Mesenteric fat pad (tissue), 1 donor: ENCODE measurements around the gene LONP2. TPM values are rescaled to one million over a fixed set of nuclear protein-coding genes. Genes with fewer than 3 reads are reported as not detected.
A peak's percentile ranks its signal among the peaks of the same experiment; 100 is the strongest.
"Not testable (repeated sequence)": the region's sequence is repeated elsewhere in the genome, so short reads cannot be mapped to it uniquely, and the experiment has no call there.

ENCODE experiments used
- DNase-seq: peaks from one replicate; pipeline ENCODE4 v3.0.0-alpha.2; 2020; ENCODE audit warnings: low spot score
- total RNA-seq: library from RNA; stranded (reverse); fragmentation: NEBNext Ultra II Directional; extraction: Animal tissue kit (Norgen Biotek cat#: 25700); gene quantifications from one replicate; pipeline ENCODE4 v1.2.1, GENCODE V29; 2021
- donor health status: DM: yes; HTN: yes; CAD: no.

The LONP2 gene
- total RNA-seq, 1 donor from 2014 or later = 67.0 TPM

GRCh38 chr16:48386559-48387312 is 142.6 kb downstream of the LONP2 start:
- no peak for DNase-seq

- no peak for DNase-seq
Measured at GRCh38 chr16:48392407-48392806, 148.3 kb downstream of the LONP2 start.

DNA sequence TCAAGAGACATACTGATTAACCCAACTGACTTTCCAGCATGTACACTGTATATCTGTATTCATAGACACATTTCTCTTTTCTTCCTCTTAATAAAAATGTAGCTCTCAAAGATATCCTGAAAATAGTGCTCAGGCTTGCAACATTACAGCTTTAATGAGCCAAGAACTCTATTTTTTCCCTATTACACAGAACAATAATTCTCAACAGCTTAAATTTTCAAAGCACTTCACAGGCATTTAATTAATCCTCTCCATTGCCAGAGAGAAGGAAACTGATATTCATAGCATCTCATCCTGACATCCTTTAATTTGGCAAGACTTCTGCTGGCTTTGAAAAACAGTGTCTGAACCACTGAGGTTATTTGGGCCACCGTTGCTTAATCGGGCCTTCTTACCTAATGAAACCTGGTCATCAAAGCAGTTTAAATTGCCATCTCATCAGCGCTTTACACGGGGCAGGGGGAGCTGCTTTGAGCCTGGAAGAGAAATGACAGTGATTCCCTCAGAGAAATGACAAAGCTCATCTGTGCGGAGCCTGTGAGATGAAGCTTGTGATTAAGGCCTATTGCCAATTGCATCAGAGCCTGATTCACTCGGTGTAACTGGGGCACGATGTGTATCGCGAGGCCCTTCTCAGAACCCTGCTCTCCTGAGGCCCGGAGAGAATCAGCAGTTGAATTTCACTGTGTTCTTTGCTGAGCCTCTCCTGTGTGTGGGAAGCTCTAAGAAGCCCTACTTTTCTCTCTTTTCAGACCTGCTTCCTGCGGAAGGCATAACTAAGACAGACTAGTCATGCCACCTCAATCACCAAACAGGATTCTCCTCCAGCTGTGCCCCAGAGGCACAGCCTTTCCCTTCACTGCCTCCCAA is 149.6 kb downstream of the LONP2 start:
- DNase-seq = peak; percentile 62

- DNase-seq = peak; percentile 16
Measured at GRCh38 chr16:48394355-48394703, 150.2 kb downstream of the LONP2 start.

DNA sequence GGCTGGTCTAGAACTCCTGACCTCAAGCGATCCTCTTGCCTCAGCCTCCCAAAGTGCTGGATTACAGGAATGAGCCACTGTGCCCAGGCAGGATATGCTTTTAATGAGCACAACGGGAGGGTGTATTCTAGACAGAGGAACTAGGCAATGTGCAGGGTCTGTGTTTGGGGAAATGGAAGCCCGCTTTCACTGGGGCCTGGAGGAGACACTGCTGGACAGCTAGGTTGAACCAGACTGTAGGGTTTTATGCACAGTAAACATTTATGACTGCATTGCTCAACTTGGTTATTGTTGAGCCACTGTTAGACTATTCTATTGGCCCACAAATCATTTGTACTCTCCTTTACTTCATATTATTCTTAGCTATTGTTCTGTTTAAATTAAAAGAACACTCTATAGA is 151.3 kb downstream of the LONP2 start:
- no peak for DNase-seq

- DNase-seq = not testable (repeated sequence)
Measured at GRCh38 chr16:48402547-48402946, 158.4 kb downstream of the LONP2 start.

- no peak for DNase-seq
Measured at GRCh38 chr16:48405153-48405552, 161.1 kb downstream of the LONP2 start.

DNA sequence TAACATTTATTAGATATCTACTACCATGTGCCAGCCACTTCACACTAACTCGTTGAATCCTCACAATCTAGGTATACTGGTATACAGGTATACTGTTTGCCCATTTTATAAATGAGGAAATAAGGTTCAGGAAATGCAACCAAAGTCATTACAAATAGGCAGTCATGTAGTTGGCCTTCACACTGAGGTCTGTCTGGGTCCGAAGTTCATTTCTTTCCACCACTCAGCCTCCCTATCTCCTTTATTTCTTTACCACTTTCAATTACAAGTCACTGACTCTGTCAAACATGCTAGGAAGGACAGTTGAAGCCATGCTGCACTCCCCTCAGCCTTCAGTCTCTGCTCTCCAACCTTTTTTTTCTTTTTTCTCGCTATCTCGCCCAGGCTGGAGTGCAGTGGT is 161.8 kb downstream of the LONP2 start:
- no peak for DNase-seq

Other genes starting within 250 kb of the LONP2 start
- gene ABCC12, start 88.3 kb upstream of the LONP2 start, total RNA-seq = not detected
- 0.22 TPM for gene ABCC11, start 3.2 kb downstream of the LONP2 start, total RNA-seq
- gene SIAH1, start 141.1 kb downstream of the LONP2 start, total RNA-seq = 27.6 TPM